HG02973 (cell line): ENCODE measurements around the gene SPIB.
"Not testable (repeated sequence)": the region's sequence is repeated elsewhere in the genome, so short reads cannot be mapped to it uniquely, and the experiment has no call there.

Experiments used
- ATAC-seq: cut with Tn5 transposase; IDR thresholded peaks from one replicate; pipeline ENCODE4 v1.9.1; 2021; ENCODE audit warnings: moderate library complexity; ENCODE audit not compliant: unreplicated experiment

SPIB gene

GRCh38 chr19:50435221-50435620 lies 16.5 kb downstream of the SPIB start:
- ATAC-seq, result no peak

GRCh38 chr19:50435627-50436026 lies 16.9 kb downstream of the SPIB start:
- no peak for ATAC-seq

GRCh38 chr19:50437862-50438449 lies 19.2 kb downstream of the SPIB start:
- ATAC-seq, result no peak

GRCh38 chr19:50439130-50439529 lies 20.4 kb downstream of the SPIB start:
- ATAC-seq, result not testable (repeated sequence)

- no peak for ATAC-seq
Measured at GRCh38 chr19:50444059-50444458, 25.3 kb downstream of the SPIB start.

GRCh38 chr19:50447053-50447452 lies 28.3 kb downstream of the SPIB start:
- ATAC-seq, result no peak

- no peak for ATAC-seq
Measured at GRCh38 chr19:50447750-50448149, 29.0 kb downstream of the SPIB start.

GRCh38 chr19:50449236-50449899 lies 30.6 kb downstream of the SPIB start:
- no peak for ATAC-seq

GRCh38 chr19:50450369-50451222 lies 31.9 kb downstream of the SPIB start:
- ATAC-seq, result no peak

- ATAC-seq, result no peak
Measured at GRCh38 chr19:50451223-50451534, 32.4 kb downstream of the SPIB start.

- no peak for ATAC-seq
Measured at GRCh38 chr19:50453243-50453642, 34.5 kb downstream of the SPIB start.

- no peak for ATAC-seq
Measured at GRCh38 chr19:50455992-50456391, 37.3 kb downstream of the SPIB start.

GRCh38 chr19:50457300-50457699 lies 38.6 kb downstream of the SPIB start:
- no peak for ATAC-seq

- ATAC-seq, result no peak
Measured at GRCh38 chr19:50458396-50459066, 39.8 kb downstream of the SPIB start.

GRCh38 chr19:50459067-50459456 lies 40.3 kb downstream of the SPIB start:
- no peak for ATAC-seq

- no peak for ATAC-seq
Measured at GRCh38 chr19:50459638-50460037, 40.9 kb downstream of the SPIB start.

- peak; percentile 50 for ATAC-seq
Measured at GRCh38 chr19:50460161-50460765, 41.5 kb downstream of the SPIB start.

- ATAC-seq, result no peak
Measured at GRCh38 chr19:50461066-50461875, 42.5 kb downstream of the SPIB start.

GRCh38 chr19:50462970-50463369 lies 44.2 kb downstream of the SPIB start:
- no peak for ATAC-seq

GRCh38 chr19:50464348-50464747 lies 45.6 kb downstream of the SPIB start:
- ATAC-seq, result no peak
